ENCODE measurements around the gene EVL.

The EVL gene

DNA sequence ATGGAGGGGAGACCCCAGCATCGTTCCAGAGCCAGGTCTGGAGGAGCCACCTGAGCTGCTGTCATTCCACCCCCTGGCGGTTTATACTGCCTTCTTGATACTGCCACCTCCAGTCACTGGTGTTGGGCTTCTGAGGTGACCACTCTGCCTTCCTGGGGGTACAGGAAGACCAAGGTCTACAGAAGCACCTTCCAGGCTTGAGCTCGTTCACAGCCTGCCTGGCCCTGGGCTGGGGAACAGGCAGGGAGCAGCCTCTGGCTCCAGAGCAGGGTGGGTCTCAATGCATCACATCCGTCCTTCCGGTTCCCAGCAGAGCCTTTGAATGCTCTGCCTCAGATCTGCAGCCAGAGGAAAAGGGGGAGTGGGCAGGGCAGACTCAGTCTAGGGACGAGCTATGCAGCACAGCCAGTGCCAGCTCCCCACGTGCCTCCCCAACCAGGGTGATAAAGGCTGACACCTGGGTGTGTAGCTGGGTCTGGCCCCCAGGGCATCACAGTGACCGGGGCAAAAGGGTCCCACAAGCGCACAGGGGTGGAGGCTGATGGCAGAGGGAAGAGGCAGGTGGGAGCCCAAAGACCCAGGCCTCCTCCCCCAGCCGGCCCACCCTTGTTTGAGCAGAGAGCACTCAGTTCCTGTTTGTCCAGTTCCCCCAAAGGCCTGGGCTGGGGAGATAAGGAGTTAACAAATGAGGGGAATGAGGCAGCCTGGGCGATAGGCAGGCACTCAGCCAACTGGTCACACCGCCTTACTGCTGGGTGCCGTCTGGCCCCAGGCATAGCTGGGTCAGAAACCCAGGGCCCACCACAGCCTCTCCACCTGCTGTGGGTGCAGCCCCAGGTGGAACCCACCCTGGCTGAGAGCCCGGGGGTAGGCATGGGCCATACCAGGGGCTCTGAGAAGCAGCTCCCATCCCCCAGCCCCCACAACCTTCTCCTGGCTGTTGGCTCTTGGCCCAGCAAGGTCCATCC is 77.1 kb downstream of the EVL start:
- Histone ChIP-seq H3K4me1 (ENCODE audit: control insufficient read depth, insufficient read depth, low read length, poor library complexity, severe bottlenecking) (no peaks in the 10 kb centered on the region), H3K4me3 (ENCODE audit: extremely low read depth, insufficient read depth, low read length, poor library complexity, severe bottlenecking) (no peak overlapping the region), H3K27ac (ENCODE audit: low read depth, low read length, severe bottlenecking) (peak overlapping the region; percentile 29), H3K9me3 (ENCODE audit: control insufficient read depth, low read length) (no peaks in the 10 kb centered on the region), H3K36me3 (ENCODE audit: control insufficient read depth, insufficient read depth, low read length) (peaks cover 6% of the 10 kb centered on the region)
- 90% methylated on average over 11 to 13 of the region's 14 CpGs for WGBS, 2 experiments (ENCODE audit: insufficient coverage in 2 of 2)

DNA sequence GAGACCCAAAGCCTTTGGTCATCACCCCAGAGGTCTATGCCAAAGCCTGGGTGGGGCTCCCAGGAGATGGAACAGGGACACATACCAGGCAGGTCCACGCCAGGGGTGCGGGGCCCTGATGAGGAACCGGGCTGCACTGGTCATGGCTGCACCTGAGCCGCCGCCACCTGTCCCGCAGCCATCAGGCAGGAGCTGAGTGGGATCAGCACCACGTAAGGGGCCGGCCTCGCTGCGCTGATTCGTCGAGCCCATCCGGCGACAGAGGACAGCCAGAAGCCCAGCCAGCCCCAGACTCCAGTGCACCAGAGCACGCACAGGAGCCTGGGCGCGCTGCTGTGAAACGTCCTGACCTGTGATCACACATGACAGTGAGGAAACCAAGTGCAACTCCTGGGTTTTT is 78.3 kb downstream of the EVL start:
- H3K9me3 ChIP-seq (ENCODE audit: control insufficient read depth, low read length): no peaks in the 10 kb centered on the region
- H3K27ac ChIP-seq (ENCODE audit: low read depth, low read length, severe bottlenecking): no peak overlapping the region
- 92 to 98% methylated on average over 15 to 18 of the region's 18 CpGs for WGBS, 2 experiments (ENCODE audit: insufficient coverage in 2 of 2)
- H3K4me3 ChIP-seq (ENCODE audit: extremely low read depth, insufficient read depth, low read length, poor library complexity, severe bottlenecking): no peak overlapping the region
- H3K4me1 ChIP-seq (ENCODE audit: control insufficient read depth, insufficient read depth, low read length, poor library complexity, severe bottlenecking): no peaks in the 10 kb centered on the region
- peaks cover 2% of the 10 kb centered on the region for H3K36me3 ChIP-seq (ENCODE audit: control insufficient read depth, insufficient read depth, low read length)

DNA sequence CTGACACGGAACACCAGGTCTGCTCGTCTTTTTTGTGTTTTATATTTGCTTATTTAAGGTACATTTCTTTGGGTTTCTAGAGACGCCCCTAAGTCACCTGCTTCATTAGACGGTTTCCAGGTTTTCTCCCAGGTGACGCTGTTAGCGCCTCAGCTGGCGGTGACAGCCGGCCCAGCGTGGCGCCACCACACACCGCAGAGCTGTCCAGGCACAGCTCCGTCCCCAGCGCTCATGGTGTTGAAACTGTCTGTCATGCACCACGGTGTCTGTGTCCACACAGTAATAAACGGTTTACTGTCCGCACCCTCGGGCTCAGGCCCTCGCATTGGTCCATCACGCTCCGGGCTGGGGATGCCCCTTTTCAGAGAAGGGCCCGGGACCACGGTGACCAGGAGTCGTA is 78.7 kb downstream of the EVL start:
- peaks cover 2% of the 10 kb centered on the region for H3K36me3 ChIP-seq (ENCODE audit: control insufficient read depth, insufficient read depth, low read length)
- WGBS, 2 experiments (ENCODE audit: insufficient coverage in 2 of 2): 97 to 98% methylated on average over 23 of the region's 23 CpGs
- no peaks in the 10 kb centered on the region for H3K9me3 ChIP-seq (ENCODE audit: control insufficient read depth, low read length)
- H3K4me3 ChIP-seq (ENCODE audit: extremely low read depth, insufficient read depth, low read length, poor library complexity, severe bottlenecking): no peak overlapping the region
- no peak overlapping the region for H3K27ac ChIP-seq (ENCODE audit: low read depth, low read length, severe bottlenecking)
- no peaks in the 10 kb centered on the region for H3K4me1 ChIP-seq (ENCODE audit: control insufficient read depth, insufficient read depth, low read length, poor library complexity, severe bottlenecking)

DNA sequence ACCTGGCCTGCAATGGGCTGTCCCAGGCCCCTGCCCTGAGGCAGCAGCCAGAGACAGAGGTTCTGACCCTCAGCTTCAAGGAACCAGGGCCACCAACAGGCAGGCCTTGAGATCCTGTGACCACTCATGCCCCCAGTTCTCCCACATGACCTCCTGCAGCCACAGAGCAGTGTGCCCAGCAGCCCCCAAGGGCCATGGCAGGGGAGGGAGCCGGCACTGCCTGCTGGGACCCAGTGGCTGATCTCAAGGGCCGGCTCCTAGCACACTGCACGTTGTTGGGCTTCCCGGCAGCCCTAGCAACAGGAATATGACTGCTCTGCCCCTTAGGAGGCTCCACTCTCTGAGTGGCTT is 79.4 kb downstream of the EVL start:
- H3K9me3 ChIP-seq (ENCODE audit: control insufficient read depth, low read length): no peaks in the 10 kb centered on the region
- no peak overlapping the region for H3K4me3 ChIP-seq (ENCODE audit: extremely low read depth, insufficient read depth, low read length, poor library complexity, severe bottlenecking)
- H3K36me3 ChIP-seq (ENCODE audit: control insufficient read depth, insufficient read depth, low read length): peaks cover 2% of the 10 kb centered on the region
- no peaks in the 10 kb centered on the region for H3K4me1 ChIP-seq (ENCODE audit: control insufficient read depth, insufficient read depth, low read length, poor library complexity, severe bottlenecking)
- no peak overlapping the region for H3K27ac ChIP-seq (ENCODE audit: low read depth, low read length, severe bottlenecking)
- 74 to 81% methylated on average over 4 of the region's 4 CpGs for WGBS, 2 experiments (ENCODE audit: insufficient coverage in 2 of 2)

DNA sequence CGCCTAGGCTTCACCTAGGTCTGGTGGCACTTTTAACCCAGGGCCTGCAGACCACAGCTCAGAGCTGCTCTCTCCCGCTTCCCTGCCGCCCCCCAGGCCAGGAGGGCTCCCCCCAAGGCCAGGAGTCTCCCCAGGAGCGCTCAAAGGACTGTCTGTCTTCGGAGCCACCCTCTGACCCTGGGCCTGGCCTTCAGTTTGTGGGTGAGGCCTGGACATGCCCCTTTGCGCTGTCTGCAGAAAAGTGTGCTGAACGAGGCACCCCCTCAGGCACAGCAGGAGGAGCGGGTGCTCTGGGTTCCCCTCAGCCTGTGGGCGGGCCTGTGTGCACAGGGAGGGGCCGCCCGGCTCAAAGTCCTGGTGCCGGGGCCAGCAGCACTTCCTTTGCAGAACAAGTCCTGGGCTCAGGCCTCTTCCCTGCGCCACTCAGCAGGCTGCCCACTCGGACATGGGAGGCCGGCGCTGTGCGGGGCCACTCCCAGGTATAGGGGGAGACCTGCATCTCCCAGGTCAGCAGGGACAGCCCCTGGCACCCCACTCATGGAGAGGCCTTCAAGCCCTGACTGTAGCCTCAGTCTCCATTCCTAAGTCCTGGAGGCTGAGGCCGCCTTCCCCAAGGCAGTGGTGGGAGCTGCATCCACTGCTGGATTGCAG is 79.9 kb downstream of the EVL start:
- Histone ChIP-seq H3K4me1 (ENCODE audit: control insufficient read depth, insufficient read depth, low read length, poor library complexity, severe bottlenecking) (no peaks in the 10 kb centered on the region), H3K27ac (ENCODE audit: low read depth, low read length, severe bottlenecking) (no peak overlapping the region), H3K9me3 (ENCODE audit: control insufficient read depth, low read length) (no peaks in the 10 kb centered on the region), H3K4me3 (ENCODE audit: extremely low read depth, insufficient read depth, low read length, poor library complexity, severe bottlenecking) (no peak overlapping the region), H3K36me3 (ENCODE audit: control insufficient read depth, insufficient read depth, low read length) (peaks cover 2% of the 10 kb centered on the region)
- WGBS, 2 experiments (ENCODE audit: insufficient coverage in 2 of 2): 94 to 96% methylated on average over 18 of the region's 18 CpGs

DNA sequence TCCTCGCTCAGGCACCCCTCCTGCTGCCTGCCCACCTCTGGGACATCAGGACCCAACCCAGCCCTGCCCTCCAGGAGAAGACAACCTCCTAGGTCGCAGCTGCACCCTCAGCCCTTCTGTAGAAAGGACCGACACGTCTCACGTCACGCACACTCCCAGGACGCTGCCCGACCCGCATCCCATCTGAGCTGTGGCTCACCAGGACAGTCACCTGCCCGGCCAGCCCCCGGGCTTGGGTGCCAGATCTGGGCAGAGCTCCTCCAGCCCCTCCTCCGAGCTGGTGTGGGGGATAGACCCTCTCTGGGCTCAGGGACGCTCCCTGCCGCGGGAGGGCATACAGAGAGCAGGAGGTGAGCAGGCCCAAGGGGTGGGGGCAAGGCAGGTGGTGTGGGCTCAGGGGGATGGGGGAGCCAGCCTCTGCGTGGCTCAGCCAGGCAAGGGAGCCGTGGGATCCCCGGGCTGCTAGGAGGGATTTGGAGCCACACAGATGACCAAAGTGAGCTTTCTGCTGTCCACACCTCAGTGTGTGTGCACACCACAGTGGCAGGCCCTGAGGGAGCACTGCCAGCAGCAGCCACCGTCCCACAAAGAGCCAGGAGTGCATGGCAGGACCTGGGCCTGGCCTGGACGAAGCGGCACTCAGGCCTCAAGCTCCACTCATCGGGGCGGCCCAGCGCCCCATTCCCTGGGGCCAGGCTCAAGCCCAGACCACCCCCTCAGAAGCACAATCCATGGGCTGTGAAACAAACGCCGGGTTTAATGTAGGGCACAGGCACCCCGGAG is 80.7 kb downstream of the EVL start:
- Histone ChIP-seq H3K4me3 (ENCODE audit: extremely low read depth, insufficient read depth, low read length, poor library complexity, severe bottlenecking) (no peak overlapping the region), H3K4me1 (ENCODE audit: control insufficient read depth, insufficient read depth, low read length, poor library complexity, severe bottlenecking) (no peaks in the 10 kb centered on the region), H3K27ac (ENCODE audit: low read depth, low read length, severe bottlenecking) (no peak overlapping the region), H3K9me3 (ENCODE audit: control insufficient read depth, low read length) (no peaks in the 10 kb centered on the region), H3K36me3 (ENCODE audit: control insufficient read depth, insufficient read depth, low read length) (peaks cover 2% of the 10 kb centered on the region)
- WGBS, 2 experiments (ENCODE audit: insufficient coverage in 2 of 2): 97 to 98% methylated on average over 17 to 23 of the region's 27 CpGs

GRCh38 chr14:100146531-100147091 is 81.4 kb downstream of the EVL start:
- no peaks in the 10 kb centered on the region for H3K9me3 ChIP-seq (ENCODE audit: control insufficient read depth, low read length)
- no peaks in the 10 kb centered on the region for H3K4me1 ChIP-seq (ENCODE audit: control insufficient read depth, insufficient read depth, low read length, poor library complexity, severe bottlenecking)
- H3K27ac ChIP-seq (ENCODE audit: low read depth, low read length, severe bottlenecking): no peak overlapping the region
- WGBS, 2 experiments (ENCODE audit: insufficient coverage in 2 of 2): 94 to 97% methylated on average over 22 to 29 of the region's 29 CpGs
- no peak overlapping the region for H3K4me3 ChIP-seq (ENCODE audit: extremely low read depth, insufficient read depth, low read length, poor library complexity, severe bottlenecking)
- peaks cover 2% of the 10 kb centered on the region for H3K36me3 ChIP-seq (ENCODE audit: control insufficient read depth, insufficient read depth, low read length)

GRCh38 chr14:100147181-100147631 is 82.0 kb downstream of the EVL start:
- Histone ChIP-seq H3K4me3 (ENCODE audit: extremely low read depth, insufficient read depth, low read length, poor library complexity, severe bottlenecking) (no peak overlapping the region), H3K27ac (ENCODE audit: low read depth, low read length, severe bottlenecking) (no peak overlapping the region), H3K9me3 (ENCODE audit: control insufficient read depth, low read length) (no peaks in the 10 kb centered on the region), H3K4me1 (ENCODE audit: control insufficient read depth, insufficient read depth, low read length, poor library complexity, severe bottlenecking) (no peaks in the 10 kb centered on the region), H3K36me3 (ENCODE audit: control insufficient read depth, insufficient read depth, low read length) (peaks cover 2% of the 10 kb centered on the region)
- 91 to 92% methylated on average over 13 to 20 of the region's 20 CpGs for WGBS, 2 experiments (ENCODE audit: insufficient coverage in 2 of 2)

GRCh38 chr14:100147691-100148464 is 82.7 kb downstream of the EVL start:
- Histone ChIP-seq H3K9me3 (ENCODE audit: control insufficient read depth, low read length) (no peaks in the 10 kb centered on the region), H3K4me3 (ENCODE audit: extremely low read depth, insufficient read depth, low read length, poor library complexity, severe bottlenecking) (no peak overlapping the region), H3K27ac (ENCODE audit: low read depth, low read length, severe bottlenecking) (no peak overlapping the region), H3K4me1 (ENCODE audit: control insufficient read depth, insufficient read depth, low read length, poor library complexity, severe bottlenecking) (no peaks in the 10 kb centered on the region), H3K36me3 (ENCODE audit: control insufficient read depth, insufficient read depth, low read length) (peaks cover 2% of the 10 kb centered on the region)
- 92% methylated on average over 14 to 24 of the region's 28 CpGs for WGBS, 2 experiments (ENCODE audit: insufficient coverage in 2 of 2)

Data from mesodermal cell (in vitro differentiated cells).